H7 (cell line): ENCODE results near the gene GINS2. TPM values are rescaled to one million over a fixed set of nuclear protein-coding genes. Genes with fewer than 3 reads are reported as not detected.

ENCODE experiments used
- DNase-seq: peaks from one replicate; pipeline ENCODE4 v3.0.0; 2012
- H3K27me3 ChIP-seq: 2 replicates; pipeline ENCODE4 v1.6.0; 2011; ENCODE audit warnings: mild to moderate bottlenecking, low read length; ENCODE audit not compliant: control insufficient read depth, insufficient read depth
- H3K36me3 ChIP-seq: replicated peaks from 2 replicates; pipeline ENCODE4 v1.5.1; 2011; ENCODE audit warnings: low read length; ENCODE audit not compliant: control insufficient read depth, insufficient read depth
- H3K4me3 ChIP-seq: 2 replicates; pipeline ENCODE4 v1.5.1; 2011; ENCODE audit warnings: low read depth, mild to moderate bottlenecking, control low read depth, low read length, moderate library complexity; ENCODE audit not compliant: insufficient read depth
- total RNA-seq: library from RNA; depleted of rRNA; stranded (reverse); fragments of >200 nt; shearing (Covaris generic); gene quantifications from 2 replicates; pipeline ENCODE4 v1.2.3, GENCODE V29; 2014

Gene GINS2
- total RNA-seq, 1 experiment from 2014 or later, result 25.6 TPM

DNA sequence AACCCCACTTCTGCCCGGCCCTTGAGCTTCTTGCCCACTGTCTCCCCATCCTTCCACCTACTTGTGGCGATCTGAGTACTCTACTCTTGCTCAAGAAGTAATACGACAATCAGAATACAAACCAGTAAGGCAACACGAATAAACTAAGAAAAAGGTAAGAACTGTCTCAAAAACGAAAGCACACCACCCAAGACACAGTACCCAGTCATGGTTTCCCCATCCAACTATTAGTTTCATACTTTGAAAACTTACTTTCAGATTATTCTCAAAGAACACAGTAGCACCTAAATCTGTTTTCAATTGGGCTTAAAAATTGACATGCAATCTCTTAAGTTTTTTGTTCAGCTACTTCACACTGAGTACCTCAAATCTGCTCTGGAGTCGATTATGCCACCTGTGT, 13.9 kb downstream of the GINS2 start:
- Histone ChIP-seq H3K27me3 (no peaks in the 10 kb centered on the region), H3K4me3 (no peak overlapping the region), H3K36me3 (peaks cover 42% of the 10 kb centered on the region)
- DNase-seq, result peak; percentile 9

DNA sequence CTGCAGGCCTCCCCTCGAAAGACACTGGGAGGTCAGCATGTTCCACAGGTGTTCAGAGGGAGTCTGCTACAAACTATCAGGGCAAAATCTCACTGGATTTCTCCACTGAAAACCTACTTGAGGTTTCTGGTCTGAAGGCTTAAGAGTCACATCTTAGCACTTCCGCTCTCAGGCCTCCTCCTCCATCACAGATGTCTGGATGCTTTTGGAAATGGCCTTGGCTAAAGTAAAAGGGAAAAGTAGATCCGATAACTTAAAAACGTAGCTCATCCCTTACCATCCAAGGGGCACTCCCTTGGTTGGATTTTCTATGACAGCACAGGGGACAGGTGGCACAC, 14.4 kb downstream of the GINS2 start:
- peaks cover 44% of the 10 kb centered on the region for H3K36me3 ChIP-seq
- no peaks in the 10 kb centered on the region for H3K27me3 ChIP-seq
- peak; percentile 8 for DNase-seq
- no peak overlapping the region for H3K4me3 ChIP-seq

DNA sequence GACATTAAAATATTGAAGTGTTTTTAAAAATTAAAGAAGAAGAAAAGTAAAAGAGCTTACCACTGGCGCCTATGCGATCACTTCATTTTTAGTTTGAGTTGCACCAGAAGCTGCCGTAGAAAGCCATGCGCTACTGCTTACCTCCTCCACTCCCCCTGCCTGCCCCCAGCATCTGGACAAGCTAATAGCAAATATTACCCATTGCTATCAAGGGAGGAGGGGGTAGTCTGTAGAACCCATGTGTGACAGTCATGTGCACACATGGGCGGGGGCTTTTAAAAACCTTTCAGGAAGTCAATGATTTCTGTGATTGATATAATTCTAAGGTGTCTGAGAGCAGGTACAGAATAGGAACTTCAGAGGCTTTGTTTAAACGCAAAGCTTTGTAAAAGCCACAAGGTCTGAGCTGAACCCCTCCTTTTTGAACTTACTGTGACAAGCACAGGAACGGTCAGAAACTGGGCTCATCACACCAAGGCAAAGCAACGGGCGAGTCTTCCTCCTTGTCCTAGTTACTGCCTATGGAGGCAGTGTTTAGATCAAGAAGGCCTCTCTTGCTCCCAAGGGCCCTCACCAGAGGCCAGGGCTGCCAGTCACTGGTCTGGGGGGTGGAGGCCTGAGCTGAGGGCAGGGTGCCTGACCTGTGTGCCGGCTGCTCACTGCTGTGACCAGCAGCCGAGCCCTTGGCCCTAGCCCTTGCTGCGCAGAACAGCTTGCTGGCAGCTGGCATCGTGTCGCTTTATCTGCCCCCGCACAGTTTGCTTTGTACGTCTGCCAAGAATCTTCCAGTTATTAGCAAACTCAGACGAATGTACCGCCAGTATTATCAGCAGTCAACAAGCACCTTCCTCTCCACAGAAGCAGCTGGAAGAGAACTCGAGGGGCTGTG, 15.0 kb downstream of the GINS2 start:
- peak; percentile 31 for DNase-seq
- Histone ChIP-seq H3K27me3 (no peaks in the 10 kb centered on the region), H3K36me3 (peaks cover 45% of the 10 kb centered on the region), H3K4me3 (no peak overlapping the region)

- Histone ChIP-seq H3K27me3 (no peaks in the 10 kb centered on the region), H3K4me3 (no peak overlapping the region), H3K36me3 (peaks cover 59% of the 10 kb centered on the region)
- DNase-seq, result no peak
These were observed 17.9 kb downstream of the GINS2 start for GRCh38 chr16:85670840-85671239.

DNA sequence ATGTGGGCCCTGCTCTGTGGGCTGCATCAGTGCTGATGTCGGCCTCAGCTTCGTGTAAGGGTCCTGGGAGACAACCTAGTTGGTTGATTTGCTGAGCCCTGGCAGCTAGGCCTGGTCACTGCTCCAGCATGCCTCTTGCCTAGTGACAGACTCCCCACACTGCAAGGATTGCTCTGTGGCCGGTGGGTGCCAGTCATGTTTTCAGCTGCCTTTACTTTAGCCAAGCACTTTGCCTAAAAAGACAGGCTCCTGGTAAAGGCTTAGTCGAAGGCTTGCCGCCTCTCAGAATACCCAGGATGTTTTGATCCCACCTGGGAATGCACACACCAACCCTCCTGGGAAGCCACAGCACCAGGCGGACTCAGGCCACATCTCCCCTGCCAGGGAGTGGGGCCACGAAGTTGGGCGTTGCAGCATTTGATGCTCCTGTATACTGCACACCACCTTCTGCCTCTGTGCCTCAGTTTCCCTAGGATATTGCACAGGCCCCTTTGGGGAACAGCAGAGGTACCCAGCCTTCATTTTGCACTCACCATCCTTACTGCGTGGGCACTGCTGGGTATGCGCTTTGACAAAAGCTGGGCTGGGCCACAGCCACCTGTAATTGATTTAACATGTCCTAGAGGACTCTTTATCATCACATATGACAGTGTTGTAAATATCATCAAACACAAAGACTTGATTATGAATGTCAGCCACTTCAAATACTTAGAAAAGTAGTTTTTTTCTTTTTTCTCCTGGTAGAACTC, 19.9 kb downstream of the GINS2 start:
- H3K4me3 ChIP-seq, result no peak overlapping the region
- H3K36me3 ChIP-seq, result peaks cover 69% of the 10 kb centered on the region
- DNase-seq, result no peak
- no peaks in the 10 kb centered on the region for H3K27me3 ChIP-seq

GRCh38 chr16:85667841-85668413, 20.8 kb downstream of the GINS2 start:
- Histone ChIP-seq H3K36me3 (peaks cover 71% of the 10 kb centered on the region), H3K27me3 (no peaks in the 10 kb centered on the region), H3K4me3 (no peak overlapping the region)
- peak; percentile 44 for DNase-seq

DNA sequence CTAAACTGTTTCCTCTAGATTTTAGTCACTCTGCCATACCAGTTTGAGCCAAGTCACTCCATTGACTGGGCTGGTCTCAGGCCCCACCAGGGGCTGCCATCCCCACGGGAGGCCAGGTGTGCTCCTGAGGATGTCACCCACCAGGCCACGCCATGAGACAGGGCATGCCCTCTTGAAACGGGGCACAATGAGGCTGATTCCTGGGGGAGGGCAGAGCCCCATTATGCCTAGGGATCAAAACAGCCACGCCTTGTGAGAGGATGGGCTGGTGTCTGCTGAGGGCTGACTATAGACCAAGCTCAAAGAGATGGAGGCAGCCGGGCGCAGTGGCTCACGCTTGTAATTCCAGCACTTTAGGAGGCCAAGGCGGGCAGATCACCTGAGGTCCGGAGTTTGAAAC, 21.5 kb downstream of the GINS2 start:
- DNase-seq, result peak; percentile 38
- Histone ChIP-seq H3K36me3 (peaks cover 73% of the 10 kb centered on the region), H3K4me3 (no peak overlapping the region), H3K27me3 (no peaks in the 10 kb centered on the region)

- Histone ChIP-seq H3K36me3 (peaks cover 65% of the 10 kb centered on the region), H3K27me3 (no peaks in the 10 kb centered on the region)
These were observed 22.8 kb downstream of the GINS2 start for GRCh38 chr16:85665929-85666328.

GRCh38 chr16:85665373-85665740, 23.4 kb downstream of the GINS2 start:
- H3K4me3 ChIP-seq, result no peak overlapping the region
- peaks cover 63% of the 10 kb centered on the region for H3K36me3 ChIP-seq
- H3K27me3 ChIP-seq, result no peaks in the 10 kb centered on the region
- no peak for DNase-seq

More at GRCh38 chr16:85665929-85666328, 22.8 kb downstream of the GINS2 start:
- peak; percentile 51 for DNase-seq
- H3K4me3 ChIP-seq, result no peak overlapping the region

DNA sequence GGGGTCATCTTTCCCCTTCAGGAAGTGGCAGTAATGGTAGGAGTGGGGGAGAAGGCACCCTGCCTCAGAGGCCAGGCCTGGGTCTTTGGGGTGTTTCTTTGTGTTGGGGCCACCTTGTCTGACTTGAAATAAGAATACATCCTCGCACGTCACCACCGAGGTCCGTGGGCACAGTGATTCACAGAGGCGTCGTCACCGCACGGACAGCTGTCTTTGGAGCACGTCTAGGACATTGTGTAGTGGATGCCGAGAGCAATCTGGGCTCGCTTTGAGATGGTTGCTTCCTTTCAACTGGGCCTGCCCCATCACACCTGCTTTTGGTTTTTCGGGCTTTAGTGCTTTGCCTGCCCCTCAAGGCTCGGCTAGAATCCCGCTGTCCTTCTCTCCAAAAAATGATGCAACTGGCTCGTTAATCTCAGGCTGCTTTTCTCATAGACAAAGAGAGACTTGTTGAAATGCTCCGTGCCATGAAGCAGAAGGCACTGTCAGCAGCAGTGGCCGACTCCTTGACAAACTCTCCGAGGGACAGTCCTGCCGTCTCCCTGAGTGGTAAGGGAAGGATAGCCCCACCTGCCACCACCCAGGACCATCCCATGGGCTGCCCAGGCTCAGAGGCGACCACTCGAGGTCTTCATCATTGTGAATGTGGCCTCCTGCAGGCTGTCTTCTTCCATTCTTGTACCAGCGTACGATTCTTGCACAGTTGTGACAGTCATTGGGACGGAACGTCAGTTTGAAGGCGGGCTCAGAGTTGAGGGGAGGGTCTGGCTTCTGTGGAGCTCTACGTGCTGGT, 24.0 kb downstream of the GINS2 start:
- H3K36me3 ChIP-seq, result peaks cover 64% of the 10 kb centered on the region
- no peak overlapping the region for H3K4me3 ChIP-seq
- DNase-seq, result peak; percentile 17
- H3K27me3 ChIP-seq, result no peaks in the 10 kb centered on the region

DNA sequence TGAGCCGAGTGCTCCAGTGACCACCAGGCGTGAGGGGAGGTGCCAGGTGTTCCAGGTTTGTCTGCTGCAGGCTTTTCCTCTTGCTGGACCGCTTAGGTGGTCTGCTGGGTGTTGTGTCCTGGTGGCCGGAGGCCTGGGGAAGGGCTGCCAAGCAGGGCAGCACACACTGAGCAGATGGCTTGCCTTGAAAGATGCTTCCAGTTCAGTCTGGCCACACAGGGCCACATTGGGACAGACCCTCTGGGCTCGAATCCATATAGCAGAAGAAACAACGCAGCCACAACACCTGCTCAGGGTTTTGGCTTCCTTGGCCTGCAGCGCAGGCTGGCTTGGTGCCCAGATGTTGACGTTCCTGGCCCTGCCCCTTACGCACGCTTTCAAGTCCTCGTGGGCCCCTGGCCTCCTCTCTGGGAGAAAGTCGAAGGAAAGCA, 24.8 kb downstream of the GINS2 start:
- Histone ChIP-seq H3K27me3 (no peaks in the 10 kb centered on the region), H3K36me3 (peaks cover 62% of the 10 kb centered on the region), H3K4me3 (no peak overlapping the region)
- peak; percentile 15 for DNase-seq

GRCh38 chr16:85662976-85663830, 25.6 kb downstream of the GINS2 start:
- peaks cover 58% of the 10 kb centered on the region for H3K36me3 ChIP-seq
- H3K4me3 ChIP-seq, result no peak overlapping the region
- DNase-seq, result peak; percentile 40
- no peaks in the 10 kb centered on the region for H3K27me3 ChIP-seq

- DNase-seq, result peak; percentile 50
- Histone ChIP-seq H3K27me3 (no peaks in the 10 kb centered on the region), H3K4me3 (no peak overlapping the region), H3K36me3 (peaks cover 59% of the 10 kb centered on the region)
These were observed 26.3 kb downstream of the GINS2 start for GRCh38 chr16:85662482-85662812.
